OCI-LY7 (cell line): ENCODE results near the gene LZTR1. TPM values are rescaled to one million over a fixed set of nuclear protein-coding genes. Genes with fewer than 3 reads are reported as not detected.

Experiments
- BruUV-seq: library from RNA; stranded (reverse); fragments of 400-500 nt; replicated peaks from 2 replicates; lab custom pipeline; 2021; lab: Mats Ljungman, UMichigan
- CTCF ChIA-PET: fragments of 300-600 bp; sonication (Branson Sonifier 250); formaldehyde crosslinking; loops from one replicate; lab custom pipeline; 2022; ENCODE audit warnings: antibody characterized with exemption; ENCODE audit not compliant: unreplicated experiment; lab: Charles Lee
- POLR2A ChIA-PET: fragments of 300-600 bp; sonication (Branson Sonifier 250); formaldehyde crosslinking; loops from one replicate; lab custom pipeline; 2022; ENCODE audit warnings: antibody characterized with exemption; lab: Charles Lee
- DNase-seq: peaks from one replicate; pipeline ENCODE4 v3.0.0-alpha.2; 2015; ENCODE audit warnings: low spot score
- H2AFZ ChIP-seq: fragments of 200-600 bp; sonication (generic), shearing (Covaris generic); 2 replicates; pipeline ENCODE4 v1.6.1; 2014; ENCODE audit warnings: mild to moderate bottlenecking, antibody characterized with exemption, low read length, moderate library complexity
- H3K27ac ChIP-seq: fragments of 200-600 bp; sonication (generic); 2 replicates; pipeline ENCODE4 v1.5.1; 2014; ENCODE audit warnings: mixed run types, low read depth, mild to moderate bottlenecking, moderate library complexity, low read length, inconsistent platforms; ENCODE audit not compliant: poor library complexity, severe bottlenecking
- H3K36me3 ChIP-seq: fragments of 200-600 bp; sonication (generic); 2 replicates; pipeline ENCODE4 v1.6.1; 2014; ENCODE audit warnings: mild to moderate bottlenecking, antibody characterized with exemption, low read length, moderate library complexity, mixed read lengths; ENCODE audit not compliant: insufficient read depth
- H3K4me1 ChIP-seq: fragments of 200-600 bp; sonication (generic); 2 replicates; pipeline ENCODE4 v1.5.1; 2014; ENCODE audit warnings: mild to moderate bottlenecking, low read length; ENCODE audit not compliant: insufficient read depth, poor library complexity, severe bottlenecking
- H3K4me2 ChIP-seq: fragments of 200-600 bp; sonication (generic); 2 replicates; pipeline ENCODE4 v1.6.1; 2014; ENCODE audit warnings: mild to moderate bottlenecking, low read length
- H3K4me3 ChIP-seq: fragments of 200-600 bp; sonication (generic); 2 replicates; pipeline ENCODE4 v1.5.1; 2014; ENCODE audit warnings: mild to moderate bottlenecking, low read depth, low read length; ENCODE audit not compliant: poor library complexity, severe bottlenecking
- H3K79me2 ChIP-seq: fragments of 200-600 bp; sonication (generic); 2 replicates; pipeline ENCODE4 v1.6.1; 2016; ENCODE audit warnings: low read depth, mild to moderate bottlenecking, low read length, moderate library complexity, mixed read lengths; ENCODE audit not compliant: insufficient read depth
- H3K9me2 ChIP-seq: fragments of 200-600 bp; sonication (generic); 2 replicates; pipeline ENCODE4 v1.6.1; 2016; ENCODE audit warnings: mild to moderate bottlenecking, low read length, mixed read lengths; ENCODE audit not compliant: insufficient read depth
- H3K9me3 ChIP-seq: fragments of 200-600 bp; sonication (generic); 2 replicates; pipeline ENCODE4 v1.6.1; 2014; ENCODE audit warnings: mild to moderate bottlenecking, mixed run types, low read length, mixed read lengths
- H4K20me1 ChIP-seq: fragments of 200-600 bp; sonication (generic); 2 replicates; pipeline ENCODE4 v1.6.1; 2014; ENCODE audit warnings: mild to moderate bottlenecking, antibody characterized with exemption, low read length, moderate library complexity, mixed read lengths; ENCODE audit not compliant: insufficient read depth
- EZH2phosphoT487 ChIP-seq: fragments of 200-600 bp; sonication (generic); IDR thresholded peaks from 2 replicates; pipeline ENCODE4 v1.6.1; 2018; ENCODE audit warnings: low read depth, borderline replicate concordance, mild to moderate bottlenecking, mixed run types, antibody characterized with exemption, low read length, moderate library complexity, mixed read lengths
- intact Hi-C: fragments of 100-400 bp; cut with micrococcal nuclease; formaldehyde crosslinking; loops from one replicate; pipeline ENCODE4 v1.10.0; 2022; ENCODE audit not compliant: unreplicated experiment
- total RNA-seq, 2 experiments: library from RNA; depleted of rRNA in 1 of 2; stranded (reverse); fragments of >200 nt in 1 of 2; shearing (Covaris generic) in 1 of 2; gene quantifications; 2 replicates each; pipeline ENCODE4 v1.2.3, GENCODE V29; 2014 to 2022
- TF ChIP-seq, protein P1 (sequence below): fragments of 200-600 bp; sonication (generic); conservative IDR thresholded peaks from 2 replicates; pipeline ENCODE4 v1.5.1; 2014; ENCODE audit warnings: mild to moderate bottlenecking, antibody characterized with exemption, low read length, moderate library complexity, mixed read lengths

LZTR1 gene
- total RNA-seq, 2 experiments from 2014 or later, result 46.8 to 61.8 TPM

DNA sequence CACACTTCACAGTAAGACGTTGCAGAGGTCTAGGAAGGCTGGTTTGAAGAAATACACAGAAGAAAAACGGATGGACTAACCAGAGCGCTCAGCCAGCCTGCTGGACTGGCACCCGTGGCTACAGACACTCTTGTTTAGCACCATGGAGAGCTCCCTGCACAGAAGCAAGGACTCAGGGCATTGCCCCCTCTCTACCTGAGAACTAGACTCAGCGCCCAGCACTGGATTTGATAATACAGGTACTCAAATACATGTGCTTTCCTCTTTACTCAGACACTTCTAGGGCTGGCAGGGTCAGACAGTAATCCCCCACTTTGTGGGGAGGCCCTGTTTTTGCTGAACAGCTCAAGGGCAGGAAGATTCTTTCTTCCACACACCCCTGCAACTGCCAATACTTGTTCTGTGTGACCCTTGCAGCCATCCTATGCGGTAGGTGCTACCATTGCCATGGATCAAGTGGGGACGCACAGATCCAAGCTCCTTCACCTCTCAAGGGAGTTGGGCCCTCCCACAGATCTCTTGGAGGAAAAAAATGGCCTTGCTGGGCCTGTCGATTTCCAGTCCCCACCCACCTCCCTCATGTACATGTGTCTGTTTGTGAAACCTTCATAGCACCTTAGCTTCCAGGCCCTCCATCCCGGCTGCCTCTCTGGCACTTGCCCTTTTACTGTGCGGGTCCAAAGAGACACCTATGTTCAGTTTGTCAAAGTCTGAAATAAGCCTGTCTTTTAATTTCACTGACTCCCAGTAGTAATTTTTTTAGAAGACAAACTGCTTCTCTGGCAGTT is 27.7 kb downstream of the LZTR1 start:
- no peaks in the 10 kb centered on the region for H3K36me3 ChIP-seq
- no peaks in the 10 kb centered on the region for H4K20me1 ChIP-seq
- BruUV-seq, result no TSS peak
- ChIA-PET POLR2A (interaction anchor here (0.5 kb wide), 1 partner anchor 64 kb away, joined by 3 read pairs; no protein-coding TSS in a partner anchor), CTCF (no interaction called here)
- H2AFZ ChIP-seq, result no peak overlapping the region
- no peaks in the 10 kb centered on the region for H3K79me2 ChIP-seq
- intact Hi-C loops, result loop anchor here (10.0 kb wide), 1 partner anchor 155 kb away; the partner anchor contains the start of genes PI4KA and SNAP29
- TF ChIP-seq, protein P1, sequence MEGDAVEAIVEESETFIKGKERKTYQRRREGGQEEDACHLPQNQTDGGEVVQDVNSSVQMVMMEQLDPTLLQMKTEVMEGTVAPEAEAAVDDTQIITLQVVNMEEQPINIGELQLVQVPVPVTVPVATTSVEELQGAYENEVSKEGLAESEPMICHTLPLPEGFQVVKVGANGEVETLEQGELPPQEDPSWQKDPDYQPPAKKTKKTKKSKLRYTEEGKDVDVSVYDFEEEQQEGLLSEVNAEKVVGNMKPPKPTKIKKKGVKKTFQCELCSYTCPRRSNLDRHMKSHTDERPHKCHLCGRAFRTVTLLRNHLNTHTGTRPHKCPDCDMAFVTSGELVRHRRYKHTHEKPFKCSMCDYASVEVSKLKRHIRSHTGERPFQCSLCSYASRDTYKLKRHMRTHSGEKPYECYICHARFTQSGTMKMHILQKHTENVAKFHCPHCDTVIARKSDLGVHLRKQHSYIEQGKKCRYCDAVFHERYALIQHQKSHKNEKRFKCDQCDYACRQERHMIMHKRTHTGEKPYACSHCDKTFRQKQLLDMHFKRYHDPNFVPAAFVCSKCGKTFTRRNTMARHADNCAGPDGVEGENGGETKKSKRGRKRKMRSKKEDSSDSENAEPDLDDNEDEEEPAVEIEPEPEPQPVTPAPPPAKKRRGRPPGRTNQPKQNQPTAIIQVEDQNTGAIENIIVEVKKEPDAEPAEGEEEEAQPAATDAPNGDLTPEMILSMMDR, result no peak
- TF ChIP-seq EZH2phosphoT487, result no peak
- DNase-seq, result peak; percentile 62
- H3K27ac ChIP-seq, result no peak overlapping the region
- no peaks in the 10 kb centered on the region for H3K9me2 ChIP-seq
- no peaks in the 10 kb centered on the region for H3K9me3 ChIP-seq
- H3K4me3 ChIP-seq, result no peak overlapping the region
- H3K4me2 ChIP-seq, result no peak overlapping the region
- peaks cover 14% of the 10 kb centered on the region for H3K4me1 ChIP-seq

DNA sequence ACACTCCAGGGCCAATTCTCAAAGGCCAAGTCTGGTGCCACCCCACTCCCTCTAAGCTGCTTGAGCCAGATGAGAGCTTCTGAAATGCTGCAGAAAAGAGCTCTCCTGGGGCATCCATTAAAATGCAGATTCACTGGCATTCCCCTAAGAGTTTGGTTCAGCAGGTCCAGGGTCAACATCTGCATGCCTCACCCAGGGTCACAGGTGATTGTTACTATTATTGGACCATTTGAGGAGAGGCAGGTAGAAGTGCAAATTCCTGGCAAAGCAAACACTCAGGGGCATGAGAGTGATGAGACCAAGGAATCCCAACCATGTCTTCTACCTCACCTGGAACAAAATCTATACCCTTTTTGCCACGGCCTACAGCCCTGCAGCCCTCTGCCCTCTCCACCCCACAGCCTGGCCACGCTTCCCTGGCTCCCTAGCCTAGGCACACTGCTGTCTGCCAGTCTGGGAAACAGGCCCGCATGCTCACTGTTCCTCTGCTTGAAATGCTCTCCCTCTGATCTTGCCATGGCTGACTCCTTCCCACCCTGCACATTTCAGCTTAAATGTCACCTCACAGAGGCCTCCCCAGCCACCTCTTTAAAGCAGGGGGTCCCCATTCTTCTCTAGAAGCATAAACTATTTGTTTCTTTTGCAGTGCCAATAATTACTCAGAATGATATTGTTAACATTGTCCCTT is 28.5 kb downstream of the LZTR1 start:
- intact Hi-C loops, result no loop called here
- H4K20me1 ChIP-seq, result no peaks in the 10 kb centered on the region
- BruUV-seq, result no TSS peak
- no peaks in the 10 kb centered on the region for H3K79me2 ChIP-seq
- H3K27ac ChIP-seq, result no peak overlapping the region
- H2AFZ ChIP-seq, result no peak overlapping the region
- ChIA-PET CTCF (no interaction called here), POLR2A (no interaction called here)
- H3K4me2 ChIP-seq, result no peak overlapping the region
- H3K4me3 ChIP-seq, result no peak overlapping the region
- no peaks in the 10 kb centered on the region for H3K9me3 ChIP-seq
- H3K4me1 ChIP-seq, result peaks cover 15% of the 10 kb centered on the region
- H3K9me2 ChIP-seq, result no peaks in the 10 kb centered on the region
- no peak for DNase-seq
- no peaks in the 10 kb centered on the region for H3K36me3 ChIP-seq
- TF ChIP-seq EZH2phosphoT487, result no peak
- TF ChIP-seq, protein P1, result no peak
